Measurements from ENCODE around the gene RTRAF.

The RTRAF gene

DNA sequence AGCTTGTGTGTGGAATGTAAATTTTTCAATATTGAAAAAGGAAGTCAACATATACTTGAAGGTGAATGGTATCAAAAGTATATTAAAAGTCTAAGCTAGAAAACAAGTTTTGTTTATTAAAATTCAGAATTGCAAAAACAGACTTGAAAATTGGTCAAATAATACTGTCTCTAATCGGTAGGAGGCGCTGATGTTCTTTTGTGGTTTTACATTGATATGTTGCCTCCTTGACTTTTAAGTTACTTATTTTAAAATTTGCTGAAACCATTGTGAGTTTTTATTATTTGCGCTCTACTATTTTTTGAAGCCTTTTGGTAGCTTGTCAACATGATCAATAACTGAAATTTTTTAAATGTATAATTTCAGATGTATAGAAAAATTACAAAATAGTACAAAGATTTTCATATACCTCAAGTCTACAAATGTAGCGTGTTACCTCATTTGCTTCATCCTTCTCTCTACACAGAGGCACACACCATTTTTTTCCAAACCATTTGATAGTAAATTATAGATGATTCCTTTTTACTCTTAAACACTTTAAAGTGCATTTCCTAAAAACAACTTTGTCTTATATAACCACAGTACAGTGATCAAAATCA lies 6.9 kb downstream of the RTRAF start:
- no peak for DNase-seq

DNA sequence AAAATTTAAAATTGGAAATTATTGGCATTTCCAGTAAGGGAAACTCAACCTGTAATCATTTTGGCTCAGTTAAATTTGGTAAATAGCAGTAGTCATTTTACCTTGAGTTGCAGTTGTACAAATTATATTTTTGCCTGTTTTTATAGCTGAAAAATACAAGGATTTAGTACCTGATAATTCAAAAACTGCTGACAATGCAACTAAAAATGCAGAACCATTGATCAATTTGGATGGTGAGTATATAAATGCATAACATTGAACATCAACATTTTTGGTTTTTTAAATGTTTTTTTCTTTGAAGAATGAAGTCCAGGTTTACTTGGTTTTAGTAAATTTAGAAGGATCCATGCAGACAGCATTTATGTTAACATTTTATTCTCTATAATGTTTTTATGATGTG lies 9.0 kb downstream of the RTRAF start:
- no peak for DNase-seq

DNA sequence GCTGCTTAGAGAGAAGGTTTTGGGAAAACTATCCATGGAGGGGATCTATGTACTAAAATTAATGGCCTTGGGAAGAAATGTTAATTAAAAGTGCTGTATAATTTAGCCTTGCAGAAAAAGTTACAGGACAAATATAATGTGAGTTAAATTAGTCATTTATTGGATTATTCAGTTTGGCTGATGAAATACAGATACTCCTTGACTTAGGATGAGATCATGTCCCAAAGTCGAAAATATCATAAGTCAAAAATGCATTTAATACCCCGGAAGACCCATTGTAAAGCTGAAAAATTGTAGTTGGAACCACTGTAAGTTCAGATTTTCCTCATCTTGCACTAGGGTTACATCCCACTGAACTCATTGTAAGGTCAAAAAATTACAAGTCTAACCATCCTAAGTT lies 9.7 kb downstream of the RTRAF start:
- DNase-seq = no peak

- no peak for DNase-seq
Observed at GRCh38 chr14:52000019-52000582, 10.8 kb downstream of the RTRAF start.

DNA sequence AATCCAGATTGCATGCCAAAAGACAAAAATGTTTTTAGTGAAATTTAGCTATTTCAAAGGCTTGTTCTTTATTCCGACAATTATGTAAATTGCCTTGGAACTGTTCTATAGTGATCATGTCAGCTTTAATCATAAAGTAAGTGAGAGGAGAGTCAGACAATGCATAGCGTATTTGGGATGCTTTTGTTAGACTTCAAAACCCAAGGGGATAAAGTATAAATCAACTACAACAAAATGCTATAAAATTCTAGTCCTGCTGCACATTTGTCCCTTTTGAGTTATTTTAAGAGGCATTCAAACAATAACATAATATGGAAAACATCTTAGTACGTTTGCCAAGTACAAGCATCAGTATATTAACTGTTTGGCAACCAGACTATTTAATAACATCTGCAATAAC lies 11.3 kb downstream of the RTRAF start:
- no peak for DNase-seq

- DNase-seq = no peak
Observed at GRCh38 chr14:52002542-52002941, 13.2 kb downstream of the RTRAF start.

GRCh38 chr14:52003324-52003723 lies 14.0 kb downstream of the RTRAF start:
- no peak for DNase-seq

GRCh38 chr14:52005625-52006024 lies 16.3 kb downstream of the RTRAF start:
- DNase-seq = no peak

DNA sequence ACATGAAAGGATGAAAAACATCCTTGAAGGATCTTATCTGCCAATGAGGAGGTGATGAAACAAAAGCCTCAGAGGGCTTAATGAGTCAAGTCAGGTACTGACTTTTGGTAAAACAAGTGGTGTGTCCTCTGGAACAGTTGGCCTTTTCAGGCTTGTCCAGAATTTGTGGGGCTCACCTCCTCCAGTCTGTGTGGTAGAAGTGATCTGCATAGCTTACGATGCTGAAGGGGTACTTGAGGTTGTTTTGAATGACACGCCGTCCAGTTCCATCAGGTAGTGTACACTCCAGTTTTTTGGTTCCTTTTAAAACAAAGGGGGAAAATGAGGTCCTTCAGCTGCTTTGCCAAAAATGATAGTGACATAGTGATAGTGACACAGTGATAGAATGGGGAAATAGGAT lies 17.0 kb downstream of the RTRAF start:
- DNase-seq = no peak

GRCh38 chr14:52007211-52007610 lies 17.9 kb downstream of the RTRAF start:
- no peak for DNase-seq

DNA sequence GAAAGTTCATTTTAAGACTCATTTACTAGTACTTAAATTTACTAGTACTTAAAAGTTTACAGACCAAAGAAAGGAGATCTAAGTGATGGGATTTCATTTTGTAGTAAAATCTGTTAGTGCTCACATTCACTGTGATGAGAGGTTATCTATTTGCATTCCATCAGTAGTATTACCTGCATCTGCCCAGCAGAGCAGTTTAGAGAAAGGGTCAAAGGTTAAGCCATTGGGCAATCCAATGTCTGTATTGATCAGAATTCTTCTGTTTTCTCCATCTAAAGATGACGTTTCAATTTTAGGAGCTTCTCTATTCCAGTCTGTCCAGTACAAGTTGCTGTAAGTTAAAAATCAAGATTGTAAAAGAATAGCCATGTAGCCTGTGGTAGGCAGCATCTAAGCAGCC lies 18.3 kb downstream of the RTRAF start:
- no peak for DNase-seq

- DNase-seq = no peak
Observed at GRCh38 chr14:52008136-52008535, 18.8 kb downstream of the RTRAF start.

GRCh38 chr14:52010173-52010693 lies 20.9 kb downstream of the RTRAF start:
- DNase-seq = no peak

- no peak for DNase-seq
Observed at GRCh38 chr14:52011523-52011922, 22.2 kb downstream of the RTRAF start.

GRCh38 chr14:52012635-52013034 lies 23.3 kb downstream of the RTRAF start:
- no peak for DNase-seq

- DNase-seq = no peak
Observed at GRCh38 chr14:52013984-52014600, 24.7 kb downstream of the RTRAF start.

DNA sequence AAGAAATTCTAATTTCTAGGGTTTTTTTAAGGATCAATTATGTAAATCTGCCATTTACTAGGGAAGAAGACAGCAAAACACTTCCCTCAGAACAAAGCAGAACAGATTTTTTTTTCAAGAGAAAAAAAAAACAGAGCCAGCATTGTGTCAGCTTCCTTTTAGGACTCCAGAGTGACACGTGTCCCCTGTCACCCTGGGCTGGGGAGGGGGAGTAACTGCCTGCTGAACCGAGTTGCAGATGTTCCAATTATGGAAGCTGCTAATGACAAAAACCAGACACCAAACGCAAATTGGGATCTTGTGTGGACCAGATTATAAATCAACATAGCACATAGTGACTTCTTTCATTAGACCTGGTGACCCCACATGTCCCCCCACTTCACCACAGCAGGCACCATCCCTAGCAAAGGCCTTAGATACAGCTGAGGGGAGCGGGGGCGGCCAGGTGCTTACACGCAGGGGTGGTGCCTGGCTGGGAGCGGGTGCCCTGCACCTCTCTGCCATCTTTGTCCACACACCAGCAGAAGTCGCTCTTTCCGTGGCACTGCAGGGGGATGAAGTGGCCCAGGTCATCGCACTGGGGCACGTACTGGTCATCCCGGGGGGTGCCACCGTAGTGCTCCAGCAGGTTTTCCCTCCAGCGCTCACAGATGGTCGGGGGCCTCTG lies 25.4 kb downstream of the RTRAF start:
- no peak for DNase-seq

DNA sequence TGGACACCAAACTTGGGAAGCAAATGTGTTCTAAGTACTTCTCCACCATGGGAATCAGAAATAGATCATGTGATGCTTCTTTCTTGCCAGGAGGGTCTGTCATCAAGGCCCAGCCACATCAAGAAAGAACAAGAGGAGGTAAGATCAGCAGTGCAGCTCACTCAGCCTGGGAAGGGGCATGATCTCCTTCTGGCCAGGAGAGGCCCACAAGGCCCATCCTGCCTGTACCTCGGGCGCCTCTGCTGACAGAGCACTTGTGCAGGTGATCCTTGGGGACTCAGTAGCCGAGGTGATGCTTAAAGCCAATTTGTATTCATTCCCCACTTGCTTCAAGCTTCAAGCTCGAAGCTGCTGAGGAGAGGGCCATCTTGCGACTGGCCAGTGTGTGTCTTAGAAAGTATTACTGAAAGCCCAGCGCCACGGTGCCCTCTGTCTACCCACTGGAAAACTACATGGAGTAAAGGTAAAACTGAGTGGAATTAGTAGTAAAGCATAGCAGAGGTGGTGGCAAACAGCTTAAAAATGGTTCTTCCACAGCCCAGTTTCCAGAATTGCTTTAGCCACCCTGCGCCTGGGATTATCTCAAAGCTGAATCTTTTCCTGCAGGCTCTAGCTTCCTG lies 26.2 kb downstream of the RTRAF start:
- no peak for DNase-seq

GRCh38 chr14:52018252-52018651 lies 28.9 kb downstream of the RTRAF start:
- DNase-seq = no peak

DNA sequence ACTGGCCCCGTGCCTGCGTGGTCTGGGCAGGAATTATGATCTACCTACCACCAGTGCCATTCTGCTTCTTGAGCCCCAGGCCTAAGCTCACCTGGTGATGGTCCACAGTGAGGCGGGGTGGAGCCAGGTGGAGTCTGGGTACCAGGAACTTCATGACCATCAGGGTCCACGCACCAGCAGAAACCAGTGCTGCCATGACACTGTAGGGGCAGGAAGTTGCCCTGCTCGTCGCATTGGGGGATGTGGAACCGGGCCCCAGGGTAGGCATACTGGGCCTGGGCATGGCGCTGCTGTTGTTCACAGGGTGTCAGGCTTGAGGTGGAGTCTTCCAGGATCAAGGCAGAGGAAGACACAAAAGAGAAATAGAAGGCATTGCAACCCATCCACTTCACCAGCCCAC lies 29.6 kb downstream of the RTRAF start:
- DNase-seq = no peak

DNA sequence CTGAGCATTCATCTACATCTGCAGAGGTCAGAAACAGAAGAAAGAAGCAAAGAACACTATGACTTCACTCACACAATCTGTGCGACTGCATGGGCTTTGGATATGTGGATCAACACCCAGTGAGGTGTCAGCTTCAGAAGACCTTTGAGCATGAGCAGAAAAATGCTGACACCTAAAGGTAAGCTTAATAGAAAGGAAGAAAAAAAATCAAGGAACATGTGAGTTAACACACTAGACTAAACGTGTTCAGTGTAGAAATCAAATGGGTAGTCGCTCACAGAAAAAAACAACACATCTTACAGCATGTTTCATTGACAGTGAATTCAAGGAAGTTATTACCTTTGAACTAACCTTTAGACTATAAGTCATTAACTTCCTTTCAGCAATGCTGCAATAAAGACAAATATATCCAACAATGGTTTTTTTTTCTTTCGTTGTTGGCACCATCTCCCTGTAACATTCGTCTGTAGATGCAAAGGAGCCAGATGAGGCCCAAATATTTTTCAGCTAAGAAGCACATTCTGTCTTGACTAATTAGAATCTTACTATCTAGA lies 30.9 kb downstream of the RTRAF start:
- no peak for DNase-seq

- no peak for DNase-seq
Observed at GRCh38 chr14:52020866-52021717, 31.7 kb downstream of the RTRAF start.

All from activated effector memory CD4-positive, alpha-beta T cell treated with Interleukin-2 at 50 U/mL for 16 hours (primary cell).